SK-N-MC (cell line): Measurements from ENCODE around the gene KRT79.

ENCODE experiments used
- EZH2 ChIP-seq: fragments of 200-600 bp; sonication (generic); IDR thresholded peaks from one replicate; pipeline ENCODE4 v1.6.1; 2017; ENCODE audit warnings: antibody characterized with exemption
- FOXP2 ChIP-seq: optimal IDR thresholded peaks from 2 replicates; pipeline ENCODE3; 2011; ENCODE audit warnings: mild to moderate bottlenecking, moderate library complexity; ENCODE audit not compliant: insufficient read depth; ENCODE audit errors: extremely low read length, control extremely low read depth
- POLR2AphosphoS5 ChIP-seq: IDR thresholded peaks from 2 replicates; pipeline ENCODE4 v1.6.1; 2012; ENCODE audit warnings: mild to moderate bottlenecking, low read depth, low read length, borderline replicate concordance

DNA sequence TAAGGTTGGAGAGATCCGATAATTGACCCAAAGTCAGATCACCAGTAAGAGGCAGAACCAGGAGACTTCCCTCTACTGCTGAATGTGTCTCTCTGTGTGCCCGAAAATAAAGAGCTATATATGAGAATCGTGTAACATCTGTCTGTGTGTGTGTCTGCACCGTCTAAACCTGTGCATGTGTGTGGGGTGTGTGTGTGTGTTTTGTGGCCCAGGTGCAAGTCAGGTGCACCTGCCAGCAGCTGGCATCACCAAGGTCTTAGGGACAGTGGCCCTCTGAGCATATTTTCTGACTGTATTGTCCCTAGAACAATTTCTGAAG, 39.4 kb upstream of the KRT79 start:
- no peak for TF ChIP-seq EZH2
- TF ChIP-seq POLR2AphosphoS5: no peak
- no peak for TF ChIP-seq FOXP2
